ENCODE measurements around the gene SAP130.

The SAP130 gene

GRCh38 chr2:128026448-128027277 is 1.2 kb downstream of the SAP130 start:
- DNase-seq (ENCODE audit: low read depth in 3 of 3), result no peak

GRCh38 chr2:128024816-128025215 is 3.0 kb downstream of the SAP130 start:
- DNase-seq (ENCODE audit: low read depth in 3 of 3), result no peak

GRCh38 chr2:128017561-128017960 is 10.3 kb downstream of the SAP130 start:
- DNase-seq (ENCODE audit: low read depth in 3 of 3), result no peak

GRCh38 chr2:128016620-128017019 is 11.2 kb downstream of the SAP130 start:
- no peak for DNase-seq (ENCODE audit: low read depth in 3 of 3)

- no peak for DNase-seq (ENCODE audit: low read depth in 3 of 3)
These were observed 15.2 kb downstream of the SAP130 start for GRCh38 chr2:128012698-128013097.

GRCh38 chr2:128008074-128008672 is 19.7 kb downstream of the SAP130 start:
- DNase-seq (ENCODE audit: low read depth in 3 of 3), result no peak

- DNase-seq (ENCODE audit: low read depth in 3 of 3), result no peak
These were observed 23.4 kb downstream of the SAP130 start for GRCh38 chr2:128004509-128004908.

GRCh38 chr2:128003463-128003862 is 24.4 kb downstream of the SAP130 start:
- no peak for DNase-seq (ENCODE audit: low read depth in 3 of 3)

GRCh38 chr2:127996160-127996559 is 31.7 kb downstream of the SAP130 start:
- no peak for DNase-seq (ENCODE audit: low read depth in 3 of 3)

- no peak for DNase-seq (ENCODE audit: low read depth in 3 of 3)
These were observed 32.1 kb downstream of the SAP130 start for GRCh38 chr2:127995725-127996124.

- no peak for DNase-seq (ENCODE audit: low read depth in 3 of 3)
These were observed 34.2 kb downstream of the SAP130 start for GRCh38 chr2:127993659-127994058.

- no peak for DNase-seq (ENCODE audit: low read depth in 3 of 3)
These were observed 36.1 kb downstream of the SAP130 start for GRCh38 chr2:127991742-127992141.

- DNase-seq (ENCODE audit: low read depth in 3 of 3), result no peak
These were observed 41.2 kb downstream of the SAP130 start for GRCh38 chr2:127986548-127987079.

GRCh38 chr2:127985735-127986134 is 42.1 kb downstream of the SAP130 start:
- no peak for DNase-seq (ENCODE audit: low read depth in 3 of 3)

GRCh38 chr2:127985026-127985734 is 42.7 kb downstream of the SAP130 start:
- no peak for DNase-seq (ENCODE audit: low read depth in 3 of 3)

- DNase-seq (ENCODE audit: low read depth in 3 of 3), result no peak
These were observed 43.3 kb downstream of the SAP130 start for GRCh38 chr2:127984551-127984950.

- DNase-seq (ENCODE audit: low read depth in 3 of 3), result no peak
These were observed 58.4 kb downstream of the SAP130 start for GRCh38 chr2:127969446-127969845.

- no peak for DNase-seq (ENCODE audit: low read depth in 3 of 3)
These were observed 59.1 kb downstream of the SAP130 start for GRCh38 chr2:127968610-127969339.

GRCh38 chr2:127961729-127962128 is 66.1 kb downstream of the SAP130 start:
- DNase-seq (ENCODE audit: low read depth in 3 of 3), result no peak

- DNase-seq (ENCODE audit: low read depth in 3 of 3), result no peak
These were observed 70.6 kb downstream of the SAP130 start for GRCh38 chr2:127957240-127957639.

GRCh38 chr2:127954857-127955256 is 73.0 kb downstream of the SAP130 start:
- no peak for DNase-seq (ENCODE audit: low read depth in 3 of 3)

GRCh38 chr2:127953849-127954248 is 74.0 kb downstream of the SAP130 start:
- DNase-seq (ENCODE audit: low read depth in 3 of 3), result no peak
